ENCODE data around the gene CDK18. TPM values are rescaled to one million over a fixed set of nuclear protein-coding genes. Genes with fewer than 3 reads are reported as not detected.

Gene CDK18
- total RNA-seq, 1 experiment from 2014 or later, result 31.5 TPM

DNA sequence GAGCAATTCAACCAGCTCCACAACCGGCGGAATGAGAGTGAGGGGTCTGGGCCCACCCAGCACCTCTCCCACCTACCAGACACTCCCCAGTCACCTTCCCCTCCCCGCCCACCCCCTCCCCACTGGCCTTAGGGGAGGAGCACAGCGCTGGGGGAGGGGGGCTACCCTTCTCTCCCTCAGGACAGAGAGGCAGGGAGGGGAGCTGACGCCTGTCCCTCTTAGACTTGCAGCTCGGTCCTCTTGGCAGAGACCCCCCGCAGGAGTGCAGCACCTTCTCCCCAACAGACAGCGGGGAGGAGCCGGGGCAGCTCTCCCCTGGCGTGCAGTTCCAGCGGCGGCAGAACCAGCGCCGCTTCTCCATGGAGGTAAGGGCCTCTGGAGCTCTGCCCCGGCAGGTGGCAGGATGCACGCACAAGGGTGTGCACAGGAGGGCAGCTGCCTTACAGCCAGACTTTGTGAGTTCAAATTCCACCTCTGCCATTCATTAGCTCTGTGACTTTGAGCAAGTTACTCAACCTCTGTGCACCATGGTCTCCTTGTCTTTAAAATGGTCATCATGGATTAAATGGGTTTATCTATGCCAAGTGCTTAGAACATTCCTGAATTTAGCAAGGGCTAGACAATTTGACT is 18.9 kb downstream of the CDK18 start:
- no peak for DNase-seq (ENCODE audit: low spot score)

- peak; percentile 85 for DNase-seq (ENCODE audit: low spot score)
These were observed 19.7 kb downstream of the CDK18 start for GRCh38 chr1:205523891-205524793.

DNA sequence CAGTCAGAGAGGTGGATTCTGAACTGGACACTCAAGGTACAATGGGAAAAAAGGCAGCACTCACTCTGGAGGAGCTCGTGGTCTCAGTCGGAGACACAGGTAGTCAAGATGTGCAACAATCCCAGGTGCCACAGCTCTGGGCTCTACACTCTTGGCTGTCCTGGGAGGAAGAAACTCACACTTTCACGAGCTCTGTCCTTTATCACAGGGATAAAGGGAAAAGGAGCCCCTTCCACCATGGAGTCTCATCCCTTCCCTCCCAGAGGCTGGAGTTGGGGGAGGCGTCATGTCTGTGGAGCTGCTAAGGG is 20.3 kb downstream of the CDK18 start:
- no peak for DNase-seq (ENCODE audit: low spot score)

- DNase-seq (ENCODE audit: low spot score), result no peak
These were observed 21.2 kb downstream of the CDK18 start for GRCh38 chr1:205525495-205526285.

GRCh38 chr1:205526431-205526830 is 22.0 kb downstream of the CDK18 start:
- no peak for DNase-seq (ENCODE audit: low spot score)

- DNase-seq (ENCODE audit: low spot score), result no peak
These were observed 23.5 kb downstream of the CDK18 start for GRCh38 chr1:205527931-205528330.

GRCh38 chr1:205528446-205528886 is 24.0 kb downstream of the CDK18 start:
- DNase-seq (ENCODE audit: low spot score), result no peak

DNA sequence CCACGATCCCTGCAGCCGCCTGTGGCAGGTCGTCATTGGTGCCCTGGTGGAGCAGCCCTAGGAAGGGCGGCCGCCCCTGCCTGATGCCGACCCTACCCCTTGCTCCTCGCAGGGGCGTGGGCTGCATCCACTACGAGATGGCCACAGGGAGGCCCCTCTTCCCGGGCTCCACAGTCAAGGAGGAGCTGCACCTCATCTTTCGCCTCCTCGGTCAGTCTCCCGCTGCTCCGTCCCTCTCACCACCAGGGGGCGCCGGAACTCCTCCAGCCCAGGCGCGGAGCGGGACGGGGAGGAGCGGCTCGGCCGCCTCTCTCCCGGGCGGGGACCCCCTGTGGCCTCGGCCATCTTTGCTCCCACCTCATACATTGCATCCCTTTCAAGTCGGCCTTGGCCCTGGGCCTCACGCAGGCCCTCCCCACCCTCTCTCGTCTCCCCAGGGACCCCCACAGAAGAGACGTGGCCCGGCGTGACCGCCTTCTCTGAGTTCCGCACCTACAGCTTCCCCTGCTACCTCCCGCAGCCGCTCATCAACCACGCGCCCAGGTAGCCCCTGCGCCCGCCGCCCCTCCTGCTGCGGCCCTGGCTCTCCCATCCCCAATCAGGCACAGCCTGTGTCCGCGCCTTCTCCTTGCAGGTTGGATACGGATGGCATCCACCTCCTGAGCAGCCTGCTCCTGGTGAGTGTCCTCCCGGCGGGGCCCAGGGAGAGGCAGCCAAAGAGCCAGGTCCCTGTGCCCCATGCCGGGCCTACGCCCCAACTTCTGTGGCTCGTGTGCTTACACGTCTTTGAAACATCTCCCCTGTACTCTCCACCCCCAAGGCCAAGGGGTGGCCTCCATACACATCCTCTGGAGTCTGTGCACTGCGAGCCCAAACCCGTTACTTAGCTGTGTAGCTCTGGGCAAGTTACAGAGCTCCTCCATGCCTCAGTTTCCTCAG is 24.7 kb downstream of the CDK18 start:
- peak; percentile 53 for DNase-seq (ENCODE audit: low spot score)

DNA sequence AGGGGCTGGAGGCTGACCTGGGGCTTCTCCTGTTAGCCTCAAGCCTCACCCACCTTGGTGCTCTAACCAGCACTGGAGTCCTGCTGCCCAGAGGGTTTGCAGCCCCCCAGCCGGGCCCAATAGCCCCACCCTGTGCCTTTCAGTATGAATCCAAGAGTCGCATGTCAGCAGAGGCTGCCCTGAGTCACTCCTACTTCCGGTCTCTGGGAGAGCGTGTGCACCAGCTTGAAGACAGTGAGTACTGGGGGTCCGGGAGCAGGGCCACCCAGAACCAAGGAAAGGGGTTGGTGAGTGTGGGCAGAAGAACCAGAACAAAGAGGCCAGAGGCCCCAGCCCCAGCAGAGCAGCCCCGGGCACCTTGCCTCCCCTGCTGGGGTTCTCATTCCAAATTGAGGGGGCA is 25.6 kb downstream of the CDK18 start:
- DNase-seq (ENCODE audit: low spot score), result no peak

GRCh38 chr1:205531191-205532025 is 26.9 kb downstream of the CDK18 start:
- DNase-seq (ENCODE audit: low spot score), result no peak

- DNase-seq (ENCODE audit: low spot score), result no peak
These were observed 27.8 kb downstream of the CDK18 start for GRCh38 chr1:205532026-205532898.

DNA sequence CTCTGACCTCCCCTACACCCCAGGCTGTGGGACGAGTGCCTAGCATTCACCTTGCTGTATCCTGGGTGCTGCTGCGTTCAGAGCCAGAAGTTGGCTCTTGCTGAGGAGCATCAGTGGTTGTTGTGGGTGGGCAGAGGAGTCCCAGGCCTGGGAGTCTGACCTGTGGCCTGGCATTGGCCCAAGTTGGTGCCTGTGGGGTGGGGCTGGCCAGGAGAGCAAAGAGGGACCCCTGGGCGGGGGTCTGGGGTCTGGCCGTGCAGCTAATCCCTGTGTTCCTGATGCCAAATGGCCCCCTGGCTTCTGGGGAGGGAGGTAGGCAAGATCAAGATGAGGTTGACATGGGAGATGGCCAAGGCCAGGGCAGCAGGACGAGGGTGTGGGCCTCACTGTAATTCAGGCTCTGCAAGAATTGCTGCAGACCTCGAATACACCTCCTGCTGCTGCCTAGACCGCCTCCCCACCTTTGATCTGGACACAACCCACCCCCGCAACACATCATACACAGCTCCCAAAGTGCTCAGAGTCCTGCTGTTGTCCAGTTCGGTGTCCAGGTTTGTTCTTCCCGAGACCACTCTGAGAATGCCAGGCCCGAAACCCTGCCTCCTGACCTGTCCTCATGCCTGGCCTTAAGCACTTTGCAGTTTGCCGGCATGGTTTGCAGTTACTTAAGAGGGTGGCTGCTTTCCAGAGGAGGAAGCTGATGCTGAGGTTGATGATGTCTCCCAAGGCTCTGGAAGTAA is 28.7 kb downstream of the CDK18 start:
- no peak for DNase-seq (ENCODE audit: low spot score)

DNA sequence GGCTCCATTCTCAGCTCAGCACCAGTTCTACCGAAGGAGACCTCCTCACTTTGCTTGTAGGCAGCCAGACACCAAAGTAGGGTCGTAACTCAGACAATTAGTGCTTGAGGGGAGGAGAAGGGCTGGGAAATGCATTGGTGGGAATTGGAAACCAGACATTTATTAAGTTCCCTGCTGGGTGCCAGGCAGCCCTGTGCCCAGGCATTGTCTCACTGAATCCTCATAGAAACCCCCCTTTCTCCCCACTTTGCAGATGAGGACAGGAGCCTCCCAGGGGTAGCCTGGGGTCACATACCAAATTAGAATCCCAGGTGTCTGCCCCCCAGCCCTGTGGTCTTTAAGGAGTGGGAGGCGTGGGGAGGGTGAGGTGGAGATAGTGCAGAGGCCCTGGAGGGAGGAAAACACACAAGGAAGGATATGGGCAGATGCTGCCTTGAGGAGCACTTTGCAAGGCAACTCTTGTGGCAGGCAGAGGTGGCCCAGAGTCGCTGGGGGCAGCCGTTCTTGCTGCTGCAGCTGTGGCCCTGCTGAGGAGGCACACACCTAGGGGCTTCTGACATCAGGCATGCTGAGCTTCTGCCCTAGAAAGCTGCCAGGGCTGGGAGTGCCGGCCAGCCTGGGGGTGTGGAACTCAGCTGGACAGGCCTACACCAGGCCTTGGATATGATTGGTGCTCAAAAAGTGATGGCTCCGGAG is 29.4 kb downstream of the CDK18 start:
- DNase-seq (ENCODE audit: low spot score), result no peak

- no peak for DNase-seq (ENCODE audit: low spot score)
These were observed 30.0 kb downstream of the CDK18 start for GRCh38 chr1:205534444-205534985.

DNA sequence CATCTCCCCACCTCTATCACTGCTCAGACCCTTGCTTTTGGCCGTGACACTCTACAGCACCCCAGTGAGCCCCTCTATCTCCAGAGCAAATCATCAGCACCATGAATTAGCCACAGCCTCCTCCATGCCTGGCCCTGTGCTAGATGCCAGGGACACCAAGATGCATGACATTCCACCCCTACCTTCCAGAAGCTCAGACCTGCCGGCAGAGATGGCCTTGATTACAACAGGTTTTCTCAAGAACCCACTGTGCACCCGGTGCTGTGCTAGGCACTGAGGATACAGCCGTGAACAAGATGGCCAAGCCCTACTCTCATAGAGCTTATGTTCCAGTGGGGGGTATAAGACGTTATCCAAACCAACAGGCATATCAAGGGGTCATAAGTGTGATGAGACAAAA is 30.6 kb downstream of the CDK18 start:
- no peak for DNase-seq (ENCODE audit: low spot score)

- no peak for DNase-seq (ENCODE audit: low spot score)
These were observed 31.6 kb downstream of the CDK18 start for GRCh38 chr1:205535866-205536758.

Measured in A172 (cell line).